GM18505 (cell line): ENCODE data around the gene FGFR1OP2.
"Not testable (repeated sequence)": the region's sequence is repeated elsewhere in the genome, so short reads cannot be mapped to it uniquely, and the experiment has no call there.

Experiments
- ATAC-seq: cut with Tn5 transposase; IDR thresholded peaks from one replicate; pipeline ENCODE4 v1.9.1; 2021; ENCODE audit not compliant: unreplicated experiment
- POLR2A ChIP-seq: IDR thresholded peaks from 4 replicates; pipeline ENCODE4 v1.6.1; 2011; ENCODE audit warnings: borderline replicate concordance; ENCODE audit not compliant: insufficient read depth, insufficient read length; ENCODE audit errors: extremely low read depth

The FGFR1OP2 gene

GRCh38 chr12:26937863-26938700, at the start of gene FGFR1OP2, which contains the start of gene INTS13:
TSS of gene FGFR1OP2 (plus strand) at chr12:26938470. CDS start at chr12:26954159, 15,689 bp downstream.
TSS of gene INTS13 (minus strand) at chr12:26937981. CDS start at chr12:26936803, 1,178 bp downstream.
- peak; percentile 75 for ATAC-seq
- peak; percentile 98 for TF ChIP-seq POLR2A

DNA sequence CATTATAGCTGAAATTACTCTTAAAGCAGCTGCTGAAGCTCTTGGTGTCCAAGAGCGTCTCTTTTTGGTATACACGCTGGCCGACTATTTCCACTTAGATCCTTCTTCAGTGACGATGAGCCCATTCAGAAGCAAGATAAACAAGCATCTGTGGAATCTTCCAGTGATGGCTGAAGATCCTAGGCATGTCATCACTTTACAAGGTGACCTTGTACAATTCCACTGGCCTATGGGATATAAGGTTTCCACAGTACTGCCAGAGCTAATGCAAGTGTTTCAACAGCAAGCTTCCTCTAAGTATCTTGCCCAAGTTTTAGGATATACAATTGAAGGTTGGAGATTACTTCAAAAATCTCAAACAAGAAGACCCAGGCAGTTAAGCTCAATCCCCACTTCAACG, 47.5 kb upstream of the FGFR1OP2 start:
- ATAC-seq, result no peak
- TF ChIP-seq POLR2A, result no peak

- no peak for TF ChIP-seq POLR2A
- no peak for ATAC-seq
Observed at GRCh38 chr12:26891704-26892103, 46.6 kb upstream of the FGFR1OP2 start.

- no peak for ATAC-seq
- no peak for TF ChIP-seq POLR2A
Observed at GRCh38 chr12:26895672-26896071, 42.6 kb upstream of the FGFR1OP2 start.

DNA sequence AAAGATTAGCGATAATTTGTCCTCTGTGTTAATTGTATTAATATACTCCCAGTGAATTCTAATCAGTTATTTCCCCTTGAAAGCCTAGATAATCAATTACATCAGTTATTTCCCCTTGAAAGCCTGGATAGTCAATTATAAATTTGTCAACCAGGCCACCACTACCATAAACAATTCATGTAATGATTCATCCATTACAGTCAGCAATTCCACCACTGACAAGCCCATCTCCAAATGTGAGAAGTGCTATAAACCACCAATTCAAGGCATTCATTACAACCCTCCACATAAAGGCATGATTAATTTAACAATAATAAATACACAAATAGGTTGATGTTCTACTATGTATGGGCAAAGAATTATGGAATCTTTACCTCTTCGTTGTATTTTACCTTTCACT, 41.4 kb upstream of the FGFR1OP2 start:
- no peak for ATAC-seq
- TF ChIP-seq POLR2A, result no peak

- not testable (repeated sequence) for ATAC-seq
Observed at GRCh38 chr12:26903396-26903795, 34.9 kb upstream of the FGFR1OP2 start.

DNA sequence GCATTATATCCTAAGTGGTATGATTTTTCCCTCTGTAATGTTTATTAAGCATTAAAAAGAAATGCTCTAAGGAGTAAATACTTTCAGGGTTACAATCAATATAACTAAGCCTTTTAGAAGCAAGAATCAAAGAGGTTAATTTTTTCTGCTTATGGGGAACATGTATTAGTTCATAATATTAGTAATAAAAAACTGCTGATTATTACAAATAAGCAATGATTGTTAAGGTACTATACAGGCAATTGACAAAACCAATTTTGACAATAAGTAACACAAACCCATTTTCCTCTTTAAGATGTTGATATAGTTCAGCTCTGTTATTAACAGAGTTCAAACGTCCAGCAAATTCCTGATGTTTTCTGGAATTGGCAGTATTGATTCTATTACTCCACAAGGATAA, 32.2 kb upstream of the FGFR1OP2 start:
- no peak for ATAC-seq
- TF ChIP-seq POLR2A, result no peak

DNA sequence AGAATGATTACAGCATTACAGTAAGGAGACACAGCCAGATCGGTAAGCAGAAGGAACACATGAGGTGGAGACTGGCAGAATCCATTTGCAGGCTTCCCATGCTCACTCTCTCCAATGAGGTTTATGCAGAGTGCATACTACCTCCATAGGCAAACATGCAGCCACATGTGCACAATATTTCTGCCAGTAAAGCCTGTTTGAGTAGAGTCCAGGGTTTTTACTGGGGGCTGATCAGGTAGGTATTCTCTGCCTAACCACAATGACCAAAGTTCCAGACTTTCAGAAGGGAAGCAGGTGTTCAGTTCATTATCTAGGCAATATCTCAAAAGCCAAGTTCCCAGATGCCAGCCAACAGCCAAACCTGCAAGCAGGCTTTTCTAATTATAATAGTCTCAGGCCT, 31.6 kb upstream of the FGFR1OP2 start:
- ATAC-seq, result no peak
- no peak for TF ChIP-seq POLR2A

DNA sequence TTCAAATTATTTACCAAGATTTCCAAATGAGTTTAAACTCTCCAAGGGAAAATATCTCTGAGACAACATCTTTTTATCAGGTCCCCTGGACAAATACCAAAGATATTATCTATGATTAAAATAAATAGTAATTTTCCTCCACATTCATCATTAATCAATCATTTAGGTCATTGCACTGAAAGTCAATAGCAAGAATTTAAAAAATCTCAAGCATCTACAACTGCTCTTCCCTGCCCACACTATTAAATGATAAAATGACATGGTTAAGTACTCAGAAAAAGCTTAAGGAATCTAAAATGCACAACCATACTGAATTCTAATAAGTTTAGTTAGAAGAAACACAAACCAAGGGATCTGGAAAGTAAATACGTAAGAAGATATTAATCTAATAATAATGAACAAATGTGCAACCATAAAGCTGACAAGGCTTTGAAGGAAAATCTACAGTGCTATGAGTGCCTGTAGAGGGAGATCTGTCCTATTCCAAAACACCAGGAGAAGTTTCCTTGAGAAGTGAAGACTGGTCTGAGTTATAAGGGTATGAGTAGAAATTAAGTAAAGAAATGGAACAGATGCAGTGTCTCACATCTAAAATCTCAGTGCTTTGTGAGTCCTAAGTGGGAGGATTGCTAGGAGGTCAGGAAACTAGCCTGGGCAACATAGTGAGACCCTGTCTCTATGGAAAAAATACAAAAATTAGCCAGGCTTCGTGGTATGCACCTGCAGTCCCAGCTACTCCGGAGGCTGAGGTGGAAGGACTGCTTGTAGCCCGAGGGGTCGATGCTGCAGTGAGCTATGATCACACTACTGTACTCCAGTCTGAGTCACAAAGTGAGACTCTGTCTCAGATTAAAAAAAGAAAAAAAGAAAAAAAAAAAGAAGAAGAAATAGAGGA, 19.7 kb upstream of the FGFR1OP2 start:
- no peak for ATAC-seq
- no peak for TF ChIP-seq POLR2A

DNA sequence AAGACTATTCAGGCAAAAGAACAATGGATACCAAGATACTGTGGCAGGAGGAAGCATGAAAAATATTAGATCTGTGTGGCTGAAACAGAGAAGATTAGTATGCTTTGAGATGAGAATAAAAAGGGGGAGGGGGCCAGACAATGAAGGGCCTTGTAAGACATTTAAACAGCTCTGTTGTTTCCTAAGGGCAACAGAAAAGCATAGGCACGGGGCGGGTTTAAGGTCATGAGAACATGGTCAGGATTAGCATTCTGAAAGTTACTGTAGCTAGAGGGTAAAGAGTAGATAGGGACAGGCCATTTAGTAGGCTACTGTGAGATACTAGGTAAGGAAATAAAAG, 19.1 kb upstream of the FGFR1OP2 start:
- no peak for TF ChIP-seq POLR2A

DNA sequence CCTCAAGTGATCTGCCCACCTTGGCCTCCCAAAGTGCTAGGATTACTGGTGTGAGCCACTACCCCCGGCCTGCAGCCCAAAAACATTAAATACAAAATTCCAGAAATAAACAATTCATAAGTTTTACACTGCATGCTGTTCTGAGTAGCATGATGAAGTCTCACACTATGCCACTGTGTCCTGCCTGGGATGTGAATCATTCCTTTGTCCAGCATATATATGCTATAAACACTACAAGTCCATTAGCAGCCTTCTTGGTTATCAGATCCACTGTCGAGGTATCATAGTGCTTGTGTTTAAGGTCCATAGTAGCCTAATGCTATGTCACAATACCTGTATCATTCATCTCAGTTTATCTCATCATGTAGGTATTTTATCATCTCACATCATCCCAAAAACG, 16.4 kb upstream of the FGFR1OP2 start:
- ATAC-seq, result no peak
- TF ChIP-seq POLR2A, result no peak

More for the DNA sequence above, 19.1 kb upstream of the FGFR1OP2 start:
- no peak for ATAC-seq

- no peak for ATAC-seq
Observed at GRCh38 chr12:26928661-26929060, 9.6 kb upstream of the FGFR1OP2 start.

DNA sequence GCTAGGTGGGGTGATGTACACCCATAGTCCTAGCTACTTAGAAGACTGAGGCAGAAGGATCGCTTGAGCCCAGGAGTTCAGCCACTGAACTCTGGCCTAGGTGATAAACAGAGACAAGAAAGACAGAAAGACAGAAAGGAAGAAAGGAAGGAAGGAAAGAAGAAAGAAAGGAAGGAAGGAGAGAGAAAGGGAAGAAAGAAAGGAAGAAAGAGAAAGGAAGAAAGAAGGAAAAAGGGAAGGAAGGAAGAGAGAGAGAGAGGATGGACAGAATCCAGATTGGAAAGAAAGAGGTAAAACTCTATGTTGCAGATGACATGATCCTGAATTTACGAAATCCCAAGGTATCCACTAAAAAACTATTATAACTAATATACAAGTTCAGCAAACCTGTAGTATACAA, 8.7 kb upstream of the FGFR1OP2 start:
- no peak for TF ChIP-seq POLR2A
- no peak for ATAC-seq

More at GRCh38 chr12:26928661-26929060, 9.6 kb upstream of the FGFR1OP2 start:
- TF ChIP-seq POLR2A, result no peak
